Liver (tissue), 3 donors: ENCODE results near the gene ZDHHC14.

Source experiments
- CTCF ChIP-seq: fragments of 150-350 bp; IDR thresholded peaks from 2 replicates; pipeline ENCODE4 v1.5.1; 2017; ENCODE audit warnings: improper control_type of control experiment, low read depth, low read length; ENCODE audit not compliant: missing input control
- FOXA1 ChIP-seq: IDR thresholded peaks from 2 replicates; pipeline ENCODE4 v1.6.1; 2016; ENCODE audit warnings: antibody characterized with exemption
- GABPA ChIP-seq, 2 donors: IDR thresholded peaks in 1 of 2; conservative IDR thresholded peaks in 1 of 2; 2 replicates each; pipeline ENCODE4 v1.6.1; 2016; ENCODE audit warnings: antibody characterized with exemption in 2 of 2, mild to moderate bottlenecking in 1 of 2, moderate library complexity in 1 of 2
- MAX ChIP-seq: IDR thresholded peaks from 2 replicates; pipeline ENCODE4 v1.6.1; 2016; ENCODE audit warnings: antibody characterized with exemption
- REST ChIP-seq: IDR thresholded peaks from 2 replicates; pipeline ENCODE4 v1.6.1; 2016; ENCODE audit warnings: antibody characterized with exemption, mild to moderate bottlenecking
- RXRA ChIP-seq, 2 donors: IDR thresholded peaks; 2 replicates each; pipeline ENCODE4 v1.6.1; 2017 to 2018; ENCODE audit warnings: antibody characterized with exemption in 2 of 2, mild to moderate bottlenecking in 1 of 2
- TAF1 ChIP-seq: conservative IDR thresholded peaks from 2 replicates; pipeline ENCODE4 v1.6.1; 2016; ENCODE audit warnings: antibody characterized with exemption, mild to moderate bottlenecking
- YY1 ChIP-seq: IDR thresholded peaks from 2 replicates; pipeline ENCODE4 v1.6.1; 2016; ENCODE audit warnings: antibody characterized with exemption, mild to moderate bottlenecking
- donor health status: healthy.
- donor health status: healthy.

- TF ChIP-seq RXRA (IDR thresholded peaks at IDR 0.05) (no peak), CTCF (no peak), TAF1 (no peak), GABPA (IDR thresholded peaks at IDR 0.05 in 1 of 2, conservative IDR thresholded peaks at IDR 0.05 in 1 of 2) (no peak), YY1 (no peak), MAX (no peak), REST (no peak), FOXA1 (no peak)
Measured at GRCh38 chr6:157630463-157631080, 249.6 kb downstream of the ZDHHC14 start.
